ENCODE data around the gene LRRC4C. TPM values are rescaled to one million over a fixed set of nuclear protein-coding genes. Genes with fewer than 3 reads are reported as not detected.

The LRRC4C gene
- total and polyA plus RNA-seq, 10 of the 15 experiments (the other 5 are each of a cell fraction or from before 2014, with no cell fraction given): 1.5 TPM; not detected in 9

GRCh38 chr11:41383768-41384167, 75.7 kb downstream of the LRRC4C start:
- H3K27ac ChIP-seq (ENCODE audit: control insufficient read depth, insufficient read depth): no peak overlapping the region
- ChIA-PET SMC1A (ENCODE audit: uncharacterized antibody, unreplicated experiment) (no interaction called here), CTCF (no interaction called here), POLR2A (no interaction called here), RAD21 (ENCODE audit: unreplicated experiment) (no interaction called here)
- DNase-seq (ENCODE audit: low read depth, low spot score) (no peak), FAIRE-seq (no peak), ATAC-seq (no peak)
- H3K4me2 ChIP-seq (ENCODE audit: control insufficient read depth, insufficient read depth): no peak overlapping the region
- no peak for TF ChIP-seq ZNF207 (IDR thresholded peaks at IDR 0.05; ENCODE audit: borderline replicate concordance)
- no peak for TF ChIP-seq CHD1 (IDR thresholded peaks at IDR 0.05; ENCODE audit: low read depth, low read length)
- TF ChIP-seq BACH1 (IDR thresholded peaks at IDR 0.05; ENCODE audit: borderline replicate concordance): no peak
- TF ChIP-seq REST (IDR thresholded peaks at IDR 0.05; ENCODE audit: low read depth, low read length): no peak
- no peak for TF ChIP-seq SUZ12 (IDR thresholded peaks at IDR 0.05; ENCODE audit: unreplicated experiment)
- no peak for TF ChIP-seq FOS (IDR thresholded peaks at IDR 0.05; ENCODE audit: borderline replicate concordance, extremely low read depth, insufficient read length)
- TF ChIP-seq POLR2A (IDR thresholded peaks at IDR 0.05; ENCODE audit: low read depth, low read length): no peak
- no peak for TF ChIP-seq BCLAF1 (IDR thresholded peaks at IDR 0.05)
- no peak for TF ChIP-seq IKZF2 (IDR thresholded peaks at IDR 0.05)
- no peak for TF ChIP-seq KLF5 (IDR thresholded peaks at IDR 0.05; ENCODE audit: partially characterized antibody)
- TF ChIP-seq SIX5 (IDR thresholded peaks at IDR 0.05; ENCODE audit: low read depth, low read length, severe bottlenecking): no peak
- no peak for TF ChIP-seq POLR2AphosphoS5 (IDR thresholded peaks at IDR 0.05; ENCODE audit: low read length)
- no peak for TF ChIP-seq SPI1 (IDR thresholded peaks at IDR 0.05; ENCODE audit: borderline replicate concordance, insufficient read depth, low read depth, low read length)
- no peaks in the 10 kb centered on the region; a peak in 1 of 4 replicates for H3K27me3 ChIP-seq (replicated peaks in 1 of 2; ENCODE audit: control insufficient read depth in 2 of 2, insufficient read depth in 2 of 2, low read length in 1 of 2)
- H2AFZ ChIP-seq (ENCODE audit: control insufficient read depth, low read depth, low read length): no peak overlapping the region
- 47% methylated on average over 3 of the region's 3 CpGs for WGBS (ENCODE audit: insufficient coverage, insufficient replicate concordance, low lambda C conversion rate, missing lambda C conversion rate)
- no TSS peak for BruUV-seq (replicated peaks)
- H3K4me3 ChIP-seq: no peak overlapping the region
- no peaks in the 10 kb centered on the region for H3K4me1 ChIP-seq (ENCODE audit: control insufficient read depth, insufficient read depth, low read length)
- H4K20me1 ChIP-seq (ENCODE audit: control insufficient read depth, insufficient read depth): no peaks in the 10 kb centered on the region
- intact Hi-C loops (cut with micrococcal nuclease; ENCODE audit: unreplicated experiment): no loop called here
- H3K9me3 ChIP-seq (replicated peaks; ENCODE audit: control insufficient read depth, insufficient read depth, low read length): no peaks in the 10 kb centered on the region
- no peaks in the 10 kb centered on the region for H3K79me2 ChIP-seq (ENCODE audit: control insufficient read depth, insufficient read depth, low read length)
- no peaks in the 10 kb centered on the region for H3K36me3 ChIP-seq (ENCODE audit: control insufficient read depth in 2 of 2, insufficient read depth in 2 of 2, low read length in 1 of 2)
- in situ Hi-C loops (cut with MboI): no loop called here
- H3K9ac ChIP-seq (ENCODE audit: control insufficient read depth, insufficient read depth, low read length): no peak overlapping the region
